GM12892 (cell line): ENCODE data around the gene CFB.

Experiments
- POLR2A ChIP-seq: IDR thresholded peaks from 2 replicates; pipeline ENCODE4 v1.6.1; 2011; ENCODE audit warnings: low read depth, low read length, control low read depth
- POLR2AphosphoS5 ChIP-seq: IDR thresholded peaks from 2 replicates; pipeline ENCODE4 v1.6.1; 2011; ENCODE audit warnings: low read depth, low read length, control low read depth

DNA sequence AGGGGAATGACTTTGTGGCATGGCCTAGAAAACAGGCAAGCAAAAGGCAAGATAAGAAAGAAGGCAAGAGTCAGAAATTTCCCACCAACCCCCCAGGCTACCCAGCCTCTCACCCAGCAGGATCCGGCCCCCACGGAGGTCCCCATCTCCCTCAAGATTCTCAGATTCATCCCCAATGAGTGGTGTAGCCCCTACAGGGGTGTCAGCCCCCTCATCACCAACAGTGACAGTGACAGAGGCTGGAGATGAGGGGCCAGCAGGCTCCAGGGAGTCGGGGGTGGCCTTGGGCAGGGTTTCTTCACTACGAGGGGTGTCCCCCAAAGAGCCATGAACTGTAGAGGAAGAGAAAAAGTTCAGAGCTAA lies 49.4 kb upstream of the CFB start:
- TF ChIP-seq POLR2A (no peak), POLR2AphosphoS5 (no peak)
